ENCODE measurements around the gene FKBP9. TPM values are rescaled to one million over a fixed set of nuclear protein-coding genes. Genes with fewer than 3 reads are reported as not detected.

FKBP9 gene
- total RNA-seq, 1 donor, result 420 TPM

DNA sequence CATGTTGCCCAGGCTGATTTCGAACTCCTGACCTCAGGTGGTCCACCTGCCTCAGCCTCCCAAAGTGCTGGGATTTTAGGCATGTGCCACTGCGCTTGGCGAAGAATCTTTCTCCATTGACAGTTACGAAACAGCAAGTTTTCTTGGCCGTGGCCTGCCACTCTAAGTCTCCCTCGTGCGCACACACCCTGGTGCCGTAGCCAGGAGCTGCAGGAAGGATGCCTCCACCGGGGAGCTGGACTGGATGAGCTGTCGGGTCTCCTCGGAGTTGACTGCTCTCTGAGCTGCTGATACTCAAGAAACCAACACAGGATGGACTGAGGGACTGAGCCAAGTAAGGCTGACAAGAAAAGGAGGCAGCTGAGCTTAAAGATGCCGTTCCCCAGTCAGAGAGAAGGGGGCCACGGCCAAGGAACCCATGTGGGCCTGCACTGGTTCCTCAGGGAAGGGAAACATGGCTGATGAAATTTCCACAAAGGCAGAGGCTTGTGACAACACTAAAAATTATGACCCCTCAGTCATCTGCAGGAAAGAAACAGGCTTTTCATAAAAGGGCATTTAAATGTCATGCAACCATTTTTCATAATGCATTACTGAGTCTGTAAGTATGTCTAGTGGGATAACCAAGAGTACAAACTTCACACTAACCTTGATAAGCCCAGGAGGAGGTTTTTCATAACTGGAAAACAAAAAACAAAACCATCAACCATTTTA lies 27.7 kb upstream of the FKBP9 start:
- Histone ChIP-seq H3K9me3 (ENCODE audit: low read depth, low read length) (no peaks in the 10 kb centered on the region), H4K20me1 (ENCODE audit: insufficient read depth, low read length) (peaks cover 6% of the 10 kb centered on the region), H3K79me2 (ENCODE audit: insufficient read depth, low read length) (peaks cover 33% of the 10 kb centered on the region), H3K27ac (ENCODE audit: low read depth, low read length) (no peak overlapping the region), H3K4me3 (ENCODE audit: insufficient read depth, low read length) (no peak overlapping the region), H3K27me3 (ENCODE audit: insufficient read depth, low read length) (no peaks in the 10 kb centered on the region), H3K4me2 (ENCODE audit: insufficient read depth, low read length) (no peak overlapping the region), H3K36me3 (ENCODE audit: insufficient read depth, low read length) (peaks cover 17% of the 10 kb centered on the region), H2AFZ (ENCODE audit: low read length) (no peak overlapping the region), H3K4me1 (ENCODE audit: insufficient read depth, low read length) (no peaks in the 10 kb centered on the region)
- no peak for DNase-seq (ENCODE audit: insufficient read length, low spot score, missing footprints)
- no peak for TF ChIP-seq CTCF (IDR thresholded peaks at IDR 0.05; ENCODE audit: extremely low read depth, low read depth, low read length)

- Histone ChIP-seq H3K27me3 (ENCODE audit: insufficient read depth, low read length) (no peaks in the 10 kb centered on the region), H2AFZ (ENCODE audit: low read length) (no peak overlapping the region), H3K27ac (ENCODE audit: low read depth, low read length) (no peak overlapping the region), H4K20me1 (ENCODE audit: insufficient read depth, low read length) (peaks cover 8% of the 10 kb centered on the region), H3K36me3 (ENCODE audit: insufficient read depth, low read length) (peaks cover 17% of the 10 kb centered on the region), H3K9me3 (ENCODE audit: low read depth, low read length) (no peaks in the 10 kb centered on the region), H3K4me1 (ENCODE audit: insufficient read depth, low read length) (no peaks in the 10 kb centered on the region), H3K4me3 (ENCODE audit: insufficient read depth, low read length) (no peak overlapping the region), H3K4me2 (ENCODE audit: insufficient read depth, low read length) (no peak overlapping the region), H3K79me2 (ENCODE audit: insufficient read depth, low read length) (peaks cover 31% of the 10 kb centered on the region)
- DNase-seq (ENCODE audit: insufficient read length, low spot score, missing footprints), result no peak
- no peak for TF ChIP-seq CTCF (IDR thresholded peaks at IDR 0.05; ENCODE audit: extremely low read depth, low read depth, low read length)
Measured at GRCh38 chr7:32930378-32930777, 26.9 kb upstream of the FKBP9 start.

DNA sequence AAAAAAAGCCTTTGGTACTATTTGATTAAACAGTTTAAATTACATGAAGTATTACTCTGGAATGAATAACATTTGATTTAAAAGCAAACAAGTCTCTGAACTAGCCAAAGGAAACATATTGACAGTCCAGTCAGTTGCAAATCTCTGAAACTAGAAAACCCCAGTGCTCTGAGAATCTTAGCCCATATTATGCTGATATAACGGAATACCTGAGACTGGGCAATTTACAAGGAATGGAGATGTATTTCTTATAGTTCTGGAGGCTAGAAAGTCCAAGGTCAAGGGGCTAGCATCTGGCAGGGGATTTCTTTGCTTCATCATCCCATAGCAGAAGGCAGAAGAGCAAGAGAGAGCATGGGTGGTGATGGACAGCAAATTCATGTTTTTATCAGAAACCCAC lies 21.7 kb upstream of the FKBP9 start:
- H3K9me3 ChIP-seq (ENCODE audit: low read depth, low read length), result no peaks in the 10 kb centered on the region
- peak overlapping the region; percentile 20 for H3K4me2 ChIP-seq (ENCODE audit: insufficient read depth, low read length)
- H3K27me3 ChIP-seq (ENCODE audit: insufficient read depth, low read length), result no peaks in the 10 kb centered on the region
- no peak for TF ChIP-seq CTCF (IDR thresholded peaks at IDR 0.05; ENCODE audit: extremely low read depth, low read depth, low read length)
- no peak overlapping the region for H3K4me3 ChIP-seq (ENCODE audit: insufficient read depth, low read length)
- H3K36me3 ChIP-seq (ENCODE audit: insufficient read depth, low read length), result peaks cover 17% of the 10 kb centered on the region
- peaks cover 14% of the 10 kb centered on the region for H4K20me1 ChIP-seq (ENCODE audit: insufficient read depth, low read length)
- H3K4me1 ChIP-seq (ENCODE audit: insufficient read depth, low read length), result peaks cover 17% of the 10 kb centered on the region
- H3K27ac ChIP-seq (ENCODE audit: low read depth, low read length), result no peak overlapping the region
- H3K79me2 ChIP-seq (ENCODE audit: insufficient read depth, low read length), result peaks cover 67% of the 10 kb centered on the region
- H2AFZ ChIP-seq (ENCODE audit: low read length), result no peak overlapping the region
- DNase-seq (ENCODE audit: insufficient read length, low spot score, missing footprints), result no peak

DNA sequence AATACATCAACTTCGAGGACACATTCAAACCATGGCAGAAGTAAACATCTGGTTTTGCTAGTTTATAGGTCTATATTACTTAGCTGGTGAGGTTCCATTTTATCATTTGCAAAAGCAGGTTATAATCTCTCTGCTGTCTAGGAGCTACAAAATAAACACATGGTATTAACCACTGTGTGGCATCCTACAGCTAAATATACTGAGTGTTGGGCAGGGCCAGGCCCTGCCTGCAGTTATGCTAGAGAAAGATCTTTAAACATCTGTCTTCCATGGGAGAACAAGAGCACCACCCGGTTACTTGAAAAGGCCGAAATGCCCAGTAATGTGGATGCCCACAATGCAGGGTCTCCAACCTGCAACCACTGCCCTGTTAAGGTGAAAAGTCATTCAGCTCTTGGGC lies 20.6 kb upstream of the FKBP9 start:
- Histone ChIP-seq H3K4me3 (ENCODE audit: insufficient read depth, low read length) (no peak overlapping the region), H4K20me1 (ENCODE audit: insufficient read depth, low read length) (peaks cover 13% of the 10 kb centered on the region), H3K27ac (ENCODE audit: low read depth, low read length) (no peak overlapping the region), H3K36me3 (ENCODE audit: insufficient read depth, low read length) (peaks cover 9% of the 10 kb centered on the region), H3K4me2 (ENCODE audit: insufficient read depth, low read length) (no peak overlapping the region), H3K4me1 (ENCODE audit: insufficient read depth, low read length) (peaks cover 24% of the 10 kb centered on the region), H2AFZ (ENCODE audit: low read length) (no peak overlapping the region), H3K27me3 (ENCODE audit: insufficient read depth, low read length) (no peaks in the 10 kb centered on the region), H3K9me3 (ENCODE audit: low read depth, low read length) (no peaks in the 10 kb centered on the region), H3K79me2 (ENCODE audit: insufficient read depth, low read length) (peaks cover 71% of the 10 kb centered on the region)
- no peak for DNase-seq (ENCODE audit: insufficient read length, low spot score, missing footprints)
- TF ChIP-seq CTCF (IDR thresholded peaks at IDR 0.05; ENCODE audit: extremely low read depth, low read depth, low read length), result no peak

Data from osteoblast (primary cell).